Stimulated activated CD4-positive, alpha-beta T cell treated with anti-CD3 and anti-CD28 coated beads, Interleukin-1b, Interleukin-23, amount 100 ng/mL, for 4 hours (primary cell): ENCODE measurements around the gene SLC22A31.
A peak's percentile ranks its signal among the peaks of the same experiment; 100 is the strongest.

Experiments used
- DNase-seq, 2 donors: peaks; one replicate each; pipeline ENCODE4 v3.0.0-alpha.2; 2020; ENCODE audit warnings: low read depth in 2 of 2

The SLC22A31 gene

DNA sequence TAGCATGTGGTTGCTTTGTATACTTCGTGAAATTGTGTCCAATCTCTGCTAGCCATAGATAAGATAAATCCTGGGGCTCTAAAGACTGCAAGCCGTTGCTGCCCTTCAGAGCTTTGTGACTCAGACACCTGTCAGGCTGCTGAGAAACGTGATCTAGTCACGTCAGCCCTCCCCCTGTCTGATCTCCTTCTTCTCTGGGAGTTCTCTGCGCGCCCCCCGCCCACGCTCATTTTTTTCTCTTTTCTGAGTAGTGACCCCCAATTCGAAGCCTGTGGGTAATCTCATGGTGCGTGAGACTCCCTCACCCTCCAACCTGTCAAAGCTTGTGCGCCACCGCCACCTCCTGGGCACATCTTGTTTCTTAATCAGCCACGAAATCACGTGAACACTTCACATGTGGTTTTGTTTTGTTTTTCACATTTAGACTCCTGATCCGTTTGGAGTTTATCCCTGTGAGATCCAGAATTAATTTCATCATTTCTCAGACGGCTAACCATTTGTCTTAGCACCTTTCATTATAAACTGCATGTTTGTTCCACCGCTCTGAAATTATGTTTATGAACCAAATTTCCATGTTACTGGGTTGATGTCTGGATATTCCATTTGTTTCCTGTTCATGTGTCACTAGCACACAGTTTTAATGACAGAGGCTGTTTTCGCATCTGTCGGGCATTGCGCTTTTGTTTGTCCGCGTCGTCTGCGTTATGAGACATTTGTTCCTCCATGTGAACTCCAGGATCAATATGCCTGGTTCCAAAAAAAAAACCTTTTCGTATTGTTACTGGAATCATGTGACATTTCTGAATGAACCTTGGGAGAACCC lies 16.2 kb upstream of the SLC22A31 start:
- peak; percentile 64 to 73 for DNase-seq

DNA sequence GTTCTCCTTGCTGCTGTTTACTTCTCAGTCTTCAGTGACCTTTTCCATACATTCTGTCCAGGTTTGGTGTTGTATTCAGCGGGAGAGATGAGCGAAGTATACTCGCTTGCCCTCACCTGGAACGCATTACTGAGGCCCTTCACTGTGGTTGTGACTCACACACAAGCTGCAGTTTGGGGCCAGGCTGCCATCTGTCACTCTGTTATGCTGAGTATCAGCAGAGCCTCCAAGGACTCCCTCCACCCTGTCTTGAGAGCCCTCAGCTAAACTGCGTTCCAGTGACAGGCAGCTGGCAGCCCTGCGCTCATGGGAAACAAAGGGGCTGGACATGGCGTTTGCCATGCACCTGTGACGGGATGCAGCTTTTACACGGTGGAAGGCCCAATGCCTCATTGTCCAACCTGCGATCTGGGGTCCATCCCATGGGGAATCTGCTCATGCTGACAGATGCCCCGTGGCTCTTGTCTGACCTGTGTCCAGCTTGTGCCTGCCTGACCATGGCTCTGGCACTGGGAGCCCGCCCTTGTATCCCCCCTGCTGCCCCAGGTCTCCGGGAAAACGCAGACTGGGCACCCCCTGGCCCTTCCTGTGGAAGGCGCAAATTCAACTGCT lies 10.7 kb upstream of the SLC22A31 start:
- no peak for DNase-seq

DNA sequence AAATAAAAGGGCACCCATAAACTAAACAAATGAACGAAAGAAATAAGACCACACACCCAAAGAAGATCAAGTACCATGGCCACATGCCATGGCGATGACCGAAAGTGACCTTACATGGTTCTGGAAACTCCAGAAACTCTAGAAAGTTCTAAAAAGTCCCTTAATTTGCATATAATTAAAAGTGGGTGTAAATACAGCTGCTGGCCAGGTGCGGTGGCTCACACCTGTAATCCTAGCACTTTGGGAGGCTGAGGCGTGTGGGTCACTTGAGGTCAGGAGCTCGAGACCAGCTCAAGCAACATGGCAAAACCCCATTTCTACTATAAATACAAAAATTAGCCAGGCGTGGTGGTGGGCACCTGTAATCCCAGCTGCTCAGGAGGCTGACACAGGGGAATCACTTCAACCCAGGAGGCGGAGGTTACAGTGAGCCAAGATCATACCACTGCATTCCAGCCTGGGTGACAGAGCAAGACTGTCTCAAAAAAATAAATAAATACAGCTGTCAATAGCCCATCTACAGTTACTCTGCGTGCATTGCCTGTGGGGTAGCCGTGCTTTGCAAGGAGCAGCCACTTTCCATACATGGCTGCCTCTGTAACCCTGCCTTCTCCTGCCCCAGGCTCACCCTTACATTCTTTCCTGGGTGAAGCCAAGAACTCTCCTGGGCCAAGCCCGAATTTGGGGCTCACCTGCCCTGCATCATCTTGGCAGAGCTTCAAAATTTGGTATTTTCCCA lies 10.0 kb upstream of the SLC22A31 start:
- no peak for DNase-seq

- no peak for DNase-seq
Observed at GRCh38 chr16:89209522-89210044, 9.2 kb upstream of the SLC22A31 start.

DNA sequence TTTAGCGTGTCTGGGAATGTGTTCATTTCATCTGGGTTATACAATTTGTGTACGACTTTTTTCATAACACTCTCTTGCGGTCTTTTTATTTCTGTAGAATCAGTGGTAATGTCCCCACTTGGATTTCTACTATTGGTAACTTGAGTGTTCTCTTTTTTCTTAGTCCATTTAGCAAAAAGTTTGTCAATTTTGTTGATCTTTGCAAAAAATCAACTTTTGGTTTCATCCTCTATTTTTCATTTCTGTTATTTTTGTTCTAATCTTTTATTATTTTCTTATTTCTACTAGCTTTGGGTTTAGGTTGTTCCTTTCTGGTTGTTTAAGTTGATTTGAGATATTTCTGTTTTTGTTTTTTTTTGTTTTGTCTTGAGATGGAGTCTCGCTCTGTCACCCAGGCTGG lies 7.7 kb upstream of the SLC22A31 start:
- no peak for DNase-seq

GRCh38 chr16:89202422-89203215 lies 2.3 kb upstream of the SLC22A31 start:
- no peak for DNase-seq

GRCh38 chr16:89201439-89202377 lies 1.4 kb upstream of the SLC22A31 start:
- peak; percentile 77 to 78 for DNase-seq

DNA sequence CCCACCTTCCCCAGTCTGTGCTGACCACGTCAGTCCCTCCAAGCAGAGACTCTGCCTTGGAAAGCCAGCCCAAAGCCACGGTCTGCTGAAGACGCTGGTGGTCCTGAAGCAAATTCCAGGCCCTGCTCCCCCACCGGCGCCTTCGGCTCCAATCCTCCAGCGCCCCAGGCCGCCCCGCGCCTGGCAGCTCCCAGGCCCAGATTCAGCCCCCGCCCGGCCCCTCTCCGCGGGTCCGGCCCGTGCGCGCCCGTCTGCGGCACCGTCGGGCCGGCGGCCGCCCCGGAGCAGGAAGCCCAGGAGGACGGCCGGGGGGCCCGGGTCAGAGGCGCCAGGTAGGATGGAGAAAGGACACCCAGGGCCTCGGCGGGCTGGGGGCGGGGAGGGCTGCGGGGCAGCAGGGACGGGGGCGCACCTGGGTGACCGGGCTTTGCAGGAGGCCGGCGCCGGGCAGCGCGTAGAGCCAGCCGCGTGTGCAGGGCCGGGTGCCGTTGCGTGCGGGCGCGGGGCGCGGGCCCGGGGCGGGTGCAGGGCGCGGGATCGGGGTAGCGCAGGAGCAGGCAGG lies 594 bp upstream of the SLC22A31 start:
- DNase-seq: no peak

GRCh38 chr16:89199241-89200123 lies 855 bp downstream of the SLC22A31 start:
- DNase-seq: no peak

GRCh38 chr16:89198417-89199240 lies 1.7 kb downstream of the SLC22A31 start:
- no peak for DNase-seq

DNA sequence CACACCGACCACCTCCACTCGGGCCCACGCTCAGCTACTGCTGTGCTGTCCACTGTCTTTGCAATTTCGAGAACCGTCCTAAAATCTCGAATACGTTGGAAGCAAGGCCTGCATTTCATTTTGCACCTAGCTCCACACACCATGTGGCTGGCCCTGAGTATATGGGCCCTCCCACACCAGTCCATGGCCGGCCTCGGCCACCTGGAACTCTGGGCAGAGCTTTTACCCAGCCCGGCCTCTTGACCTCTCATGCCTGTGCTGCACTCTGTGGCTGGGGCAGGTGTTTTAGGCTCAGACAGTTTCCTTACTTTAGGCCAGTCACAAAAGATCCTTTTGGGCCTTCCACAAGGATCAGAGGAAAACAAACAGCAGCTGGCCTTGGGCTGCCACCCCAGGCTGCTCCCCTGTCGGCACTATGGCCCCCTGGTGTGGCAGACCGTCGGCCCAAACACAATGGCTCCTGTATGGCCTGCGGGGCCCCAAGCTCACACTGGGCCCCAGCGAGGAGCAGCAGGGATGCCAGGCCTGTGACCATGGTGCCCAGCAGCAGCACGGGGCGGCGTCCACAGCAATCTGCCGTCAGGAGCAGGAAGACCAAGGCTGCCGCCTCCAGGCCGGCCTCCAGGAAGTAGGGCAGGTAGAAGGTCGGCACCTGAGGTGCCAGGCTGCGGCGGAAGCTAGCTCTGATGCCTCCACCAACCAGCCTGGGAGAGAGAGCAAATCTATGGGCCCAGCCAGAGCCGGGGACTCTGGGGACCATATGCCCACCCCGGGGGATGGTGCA lies 2.5 kb downstream of the SLC22A31 start:
- DNase-seq: no peak

- no peak for DNase-seq
Observed at GRCh38 chr16:89197033-89197632, 3.2 kb downstream of the SLC22A31 start.

- DNase-seq: no peak
Observed at GRCh38 chr16:89195521-89196171, 4.7 kb downstream of the SLC22A31 start.

- DNase-seq: no peak
Observed at GRCh38 chr16:89194340-89195311, 5.7 kb downstream of the SLC22A31 start.

DNA sequence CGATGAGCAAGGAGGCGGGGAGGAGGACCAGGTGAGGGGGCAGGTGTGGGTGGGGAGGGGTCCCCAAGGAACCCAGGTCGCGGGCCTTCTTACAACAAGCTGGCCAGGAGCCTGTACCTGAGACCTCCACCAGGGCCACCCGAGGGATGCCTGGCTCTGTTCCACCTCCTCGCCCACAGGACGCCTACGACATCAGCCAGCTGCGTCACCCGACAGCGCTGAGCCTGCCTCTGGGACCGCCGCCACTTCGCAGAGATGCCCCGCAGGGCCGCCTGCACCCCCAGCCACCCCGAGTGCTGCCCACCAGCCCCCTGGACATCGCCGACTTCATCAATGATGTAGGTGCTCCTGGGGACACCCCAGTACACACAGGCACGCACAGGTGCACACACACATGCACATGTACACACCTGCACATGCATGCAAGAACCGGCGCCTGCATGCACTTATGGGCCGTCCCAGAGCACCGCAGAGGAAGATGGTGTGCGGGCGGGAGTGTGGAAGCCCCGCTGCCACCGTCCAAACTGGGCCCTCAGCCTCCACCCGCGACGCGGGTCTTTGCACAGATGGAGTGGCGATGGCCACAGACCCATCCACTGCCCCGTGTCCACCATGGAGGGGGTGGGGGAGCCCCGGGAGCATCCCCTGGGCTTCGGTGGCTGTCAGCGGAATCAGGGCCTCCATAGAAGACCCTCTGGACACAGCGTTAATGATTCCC lies 6.6 kb downstream of the SLC22A31 start:
- no peak for DNase-seq
